GM12891 (cell line): ENCODE data around the gene CCL2.
A peak's percentile ranks its signal among the peaks of the same experiment; 100 is the strongest.

Source experiments
- DNase-seq: peaks from one replicate; pipeline ENCODE4 v3.0.0; 2011; ENCODE audit warnings: low spot score; ENCODE audit not compliant: insufficient read length
- FAIRE-seq: peaks from 2 replicates; lab custom pipeline; 2011; peaks lifted over from hg19 to GRCh38; lab: Jason Lieb, UNC
- PAX5 ChIP-seq: IDR thresholded peaks from 2 replicates; pipeline ENCODE4 v1.6.1; 2011; ENCODE audit warnings: low read length, moderate library complexity, mild to moderate bottlenecking; ENCODE audit not compliant: insufficient read depth, severe bottlenecking
- POLR2A ChIP-seq: IDR thresholded peaks from 2 replicates; pipeline ENCODE4 v1.6.1; 2011; ENCODE audit warnings: low read depth, low read length, control low read depth
- POLR2AphosphoS5 ChIP-seq: IDR thresholded peaks from 2 replicates; pipeline ENCODE4 v1.6.1; 2011; ENCODE audit warnings: low read depth, low read length, control low read depth
- POU2F2 ChIP-seq: IDR thresholded peaks from 2 replicates; pipeline ENCODE4 v1.6.1; 2011; ENCODE audit warnings: low read depth, mild to moderate bottlenecking, control low read depth, low read length, moderate library complexity
- SPI1 ChIP-seq: IDR thresholded peaks from 2 replicates; pipeline ENCODE4 v1.6.1; 2011; ENCODE audit warnings: low read depth, low read length, control low read depth
- TAF1 ChIP-seq: IDR thresholded peaks from 2 replicates; pipeline ENCODE4 v1.6.1; 2011; ENCODE audit warnings: low read depth, low read length, control low read depth

The CCL2 gene

DNA sequence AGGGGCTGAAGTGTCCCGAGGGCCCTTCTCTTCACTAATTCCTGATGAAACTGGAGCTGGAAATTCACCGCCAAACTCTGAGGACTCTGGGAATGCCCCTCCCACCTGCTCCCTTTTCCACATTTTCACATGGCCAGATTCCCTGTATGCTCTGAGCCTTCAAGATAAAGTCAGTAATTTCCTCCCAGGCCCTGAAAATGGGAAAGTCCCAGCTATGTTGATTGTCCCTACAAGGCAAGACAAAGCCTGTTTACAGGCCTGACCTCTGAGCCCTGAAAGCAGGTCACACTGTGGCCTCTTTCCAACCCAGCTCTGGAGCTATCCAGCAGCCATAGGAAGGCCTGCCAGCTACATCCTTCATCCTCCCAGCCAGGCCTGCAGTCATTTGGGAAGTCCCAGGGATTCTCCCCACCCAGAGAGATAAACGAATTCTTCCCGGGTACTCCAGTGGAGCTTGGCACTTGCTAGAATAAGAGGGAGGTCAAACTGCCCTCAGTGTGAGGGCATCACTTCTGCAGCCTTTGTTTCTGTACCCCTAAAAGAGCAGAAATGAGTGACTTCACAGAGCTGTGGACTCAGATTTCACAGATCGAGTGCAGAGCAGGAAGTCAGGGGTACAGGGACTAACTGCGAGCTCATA, 19.6 kb upstream of the CCL2 start:
- TF ChIP-seq TAF1 (no peak), SPI1 (no peak), PAX5 (no peak), POU2F2 (no peak), POLR2A (no peak), POLR2AphosphoS5 (no peak)
- no peak for DNase-seq
- no peak for FAIRE-seq

DNA sequence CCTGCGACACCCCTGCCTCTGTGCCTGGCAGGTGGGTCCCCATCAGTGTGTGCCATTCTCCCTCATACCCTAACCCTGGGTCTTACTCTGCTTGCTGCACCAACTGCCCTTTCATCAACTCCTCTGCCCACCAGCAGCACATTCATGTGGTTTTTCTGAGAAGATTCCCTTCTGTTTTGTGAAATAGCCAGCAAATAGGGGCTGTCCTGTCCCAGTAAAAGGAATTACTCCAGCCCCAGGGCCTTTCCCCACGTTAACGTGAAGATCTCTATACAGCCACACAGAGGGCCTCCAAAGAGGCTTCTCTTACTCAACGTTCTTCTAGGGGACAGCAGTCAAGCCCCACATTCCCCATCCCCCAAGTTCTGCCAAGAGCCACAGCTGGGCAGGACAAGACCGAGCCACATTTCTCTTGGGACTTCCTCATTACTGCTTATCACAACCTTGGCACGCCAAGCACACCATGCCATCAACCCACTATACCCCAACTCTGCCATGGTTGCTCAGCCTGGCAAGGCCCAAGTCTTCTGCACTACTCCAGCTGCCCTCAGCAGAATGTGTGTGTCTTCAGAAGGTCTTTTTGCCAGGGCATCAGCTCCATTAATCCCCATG, 18.7 kb upstream of the CCL2 start:
- DNase-seq (no peak), FAIRE-seq (no peak)
- no peak for TF ChIP-seq TAF1
- no peak for TF ChIP-seq POU2F2
- no peak for TF ChIP-seq PAX5
- TF ChIP-seq POLR2A = no peak
- TF ChIP-seq POLR2AphosphoS5 = no peak
- TF ChIP-seq SPI1 = no peak

DNA sequence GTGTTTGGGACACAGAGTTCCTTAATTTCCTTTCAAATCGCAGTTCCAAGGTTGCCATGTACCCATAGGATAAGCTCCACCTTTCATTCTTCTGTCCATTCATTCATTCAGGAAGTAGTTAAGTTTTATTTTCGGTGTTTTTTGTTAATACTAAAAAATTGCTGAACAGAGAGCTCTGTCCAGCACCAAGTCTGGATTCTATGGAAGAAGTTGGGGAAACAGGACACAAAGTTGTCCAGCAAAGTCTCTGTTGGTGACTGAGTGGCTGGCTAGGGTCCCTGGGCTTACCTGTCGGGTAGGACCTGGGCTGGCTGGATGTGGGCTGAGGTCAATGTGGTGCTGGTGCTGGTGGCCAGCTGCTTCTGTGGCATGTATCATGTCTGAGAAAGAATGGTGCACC, 17.6 kb upstream of the CCL2 start:
- DNase-seq (no peak), FAIRE-seq (no peak)
- no peak for TF ChIP-seq TAF1
- no peak for TF ChIP-seq POLR2A
- no peak for TF ChIP-seq SPI1
- TF ChIP-seq POLR2AphosphoS5 = no peak
- no peak for TF ChIP-seq POU2F2
- no peak for TF ChIP-seq PAX5

DNA sequence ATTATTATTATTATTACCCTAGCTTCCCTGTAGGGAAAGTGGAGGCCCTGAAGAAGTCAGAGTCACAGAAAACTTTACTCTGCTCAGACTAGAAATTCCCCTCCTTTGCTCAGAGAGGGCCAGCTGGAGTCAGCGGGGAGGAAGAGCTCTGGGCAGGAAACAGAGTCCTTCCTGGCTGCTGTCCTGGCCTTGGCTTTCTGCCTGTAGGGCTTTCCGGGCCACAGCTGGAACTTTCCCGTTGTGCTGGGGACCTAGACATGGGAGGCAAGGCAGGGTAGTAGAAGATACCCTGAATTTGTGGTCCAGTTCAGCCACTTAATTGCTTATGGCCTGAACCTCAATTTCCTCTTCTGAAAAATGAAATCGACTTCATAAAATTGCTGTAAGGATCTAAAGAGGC, 14.0 kb upstream of the CCL2 start:
- TF ChIP-seq POU2F2 (no peak), TAF1 (no peak), SPI1 (no peak), POLR2A (no peak), POLR2AphosphoS5 (no peak), PAX5 (no peak)
- DNase-seq = no peak
- FAIRE-seq = no peak

DNA sequence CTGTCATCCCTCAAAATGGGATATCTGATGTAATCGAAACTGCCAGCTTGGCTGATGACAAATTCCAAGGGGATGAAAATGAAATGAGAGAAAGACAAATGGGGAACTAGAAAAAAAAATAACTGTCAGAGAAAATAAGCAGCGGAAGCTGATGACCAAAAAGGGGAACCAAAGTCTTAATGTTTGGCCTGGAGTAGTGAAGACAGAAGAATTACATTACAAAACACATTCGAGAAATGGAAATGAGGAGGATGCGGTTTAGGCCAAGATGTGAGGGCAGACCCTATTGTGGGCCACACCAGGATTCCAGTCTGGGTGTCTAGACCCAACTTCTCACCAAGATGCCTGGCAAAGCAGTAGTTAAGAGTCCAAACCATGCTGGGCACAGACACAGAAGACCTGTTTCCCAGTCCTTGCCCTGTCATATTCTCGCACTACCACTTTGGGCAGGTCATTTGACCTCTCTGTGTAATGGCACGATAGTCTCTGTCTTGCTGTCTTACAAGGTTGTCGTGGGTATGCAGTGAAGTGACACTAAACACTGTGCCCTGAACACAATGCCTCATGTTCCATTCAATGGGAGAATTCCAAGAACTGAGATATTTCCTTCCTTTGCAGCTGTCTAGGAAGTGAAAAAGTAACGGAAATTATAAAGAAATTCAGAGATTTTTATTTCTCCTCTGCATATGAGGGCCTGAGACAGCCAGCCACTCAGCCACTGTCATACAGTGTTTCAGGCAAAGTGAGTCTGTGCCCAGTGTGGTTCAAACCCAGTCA, 12.3 kb upstream of the CCL2 start:
- DNase-seq = no peak
- TF ChIP-seq TAF1 = no peak
- no peak for TF ChIP-seq POLR2AphosphoS5
- no peak for TF ChIP-seq PAX5
- 0 out of 2 replicates have a peak, but pooled peaks have one; percentile 26 for TF ChIP-seq SPI1
- TF ChIP-seq POU2F2 = no peak
- no peak for TF ChIP-seq POLR2A
- peak; percentile 13 for FAIRE-seq

DNA sequence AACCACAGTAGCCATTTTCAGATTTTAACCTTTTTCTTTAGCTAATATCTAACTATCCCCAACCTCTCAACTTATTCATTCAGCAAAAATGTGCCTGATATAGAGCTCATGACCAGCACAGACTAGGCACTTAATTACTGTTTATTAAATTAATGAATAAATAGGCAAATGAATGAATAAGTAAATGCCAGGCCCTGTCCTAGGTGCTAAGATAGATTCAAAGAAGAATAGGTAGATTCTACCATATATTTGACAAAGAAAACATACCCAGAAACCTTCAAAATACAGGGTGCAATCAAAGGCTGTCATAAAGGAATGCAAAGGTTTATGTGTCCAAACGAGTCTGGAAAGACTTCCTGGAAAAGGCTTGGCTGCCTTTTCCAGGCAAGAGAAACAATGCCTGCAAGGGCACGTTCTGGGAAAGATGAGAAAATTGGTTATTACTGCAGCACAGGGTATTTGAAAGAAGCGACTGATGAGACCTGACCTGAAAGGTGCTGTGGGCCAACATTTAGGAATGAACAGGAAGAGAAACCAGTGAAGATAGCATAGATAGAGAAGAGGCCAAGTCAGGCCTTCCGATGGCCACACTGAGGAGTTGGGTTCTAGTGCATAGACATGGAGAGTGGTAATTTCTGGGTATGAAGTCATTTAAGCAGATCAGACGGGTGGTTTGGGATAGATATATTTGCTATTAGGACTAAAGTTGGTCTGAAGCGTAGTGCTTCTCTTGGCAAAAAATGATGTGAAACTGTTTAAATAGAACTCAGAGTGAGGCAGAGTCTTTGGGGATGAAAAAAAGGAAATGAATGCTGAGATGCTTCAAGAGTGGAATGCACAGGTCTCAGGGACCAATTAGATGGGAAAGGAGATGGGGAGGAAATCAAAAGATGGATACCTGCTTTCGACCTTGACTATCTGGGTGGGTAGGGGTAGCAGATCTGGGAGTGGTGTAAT, 11.4 kb upstream of the CCL2 start:
- FAIRE-seq (no peak), DNase-seq (no peak)
- no peak for TF ChIP-seq POLR2AphosphoS5
- no peak for TF ChIP-seq POU2F2
- TF ChIP-seq TAF1 = no peak
- no peak for TF ChIP-seq PAX5
- no peak for TF ChIP-seq POLR2A
- no peak for TF ChIP-seq SPI1

DNA sequence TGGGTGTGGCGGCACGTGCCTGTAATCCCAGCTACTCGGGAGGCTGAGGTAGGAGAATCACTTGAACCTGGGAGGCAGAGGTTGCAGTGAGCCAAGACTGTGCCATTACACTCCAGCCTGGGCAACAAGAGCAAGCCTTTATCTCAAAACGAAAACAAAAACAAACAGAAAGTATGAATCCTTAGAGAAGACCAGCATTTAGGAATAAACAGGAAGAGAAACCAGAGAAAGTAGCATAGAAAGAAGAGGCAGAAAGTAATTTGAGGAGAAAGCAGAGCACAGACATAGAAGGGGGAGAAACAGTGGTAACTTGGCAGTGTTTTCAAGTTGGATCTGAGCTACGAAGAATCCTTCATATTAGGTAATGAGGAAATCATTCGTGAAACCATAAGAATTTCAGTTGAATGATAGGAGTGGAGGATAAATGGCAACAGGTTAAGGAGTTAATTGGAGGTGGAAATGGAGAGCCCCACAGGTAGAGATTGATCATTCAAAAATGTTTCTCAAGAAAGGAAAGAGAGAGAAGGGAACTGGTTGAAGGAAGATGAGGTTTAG, 9.7 kb upstream of the CCL2 start:
- no peak for TF ChIP-seq POU2F2
- DNase-seq = no peak
- FAIRE-seq = no peak

DNA sequence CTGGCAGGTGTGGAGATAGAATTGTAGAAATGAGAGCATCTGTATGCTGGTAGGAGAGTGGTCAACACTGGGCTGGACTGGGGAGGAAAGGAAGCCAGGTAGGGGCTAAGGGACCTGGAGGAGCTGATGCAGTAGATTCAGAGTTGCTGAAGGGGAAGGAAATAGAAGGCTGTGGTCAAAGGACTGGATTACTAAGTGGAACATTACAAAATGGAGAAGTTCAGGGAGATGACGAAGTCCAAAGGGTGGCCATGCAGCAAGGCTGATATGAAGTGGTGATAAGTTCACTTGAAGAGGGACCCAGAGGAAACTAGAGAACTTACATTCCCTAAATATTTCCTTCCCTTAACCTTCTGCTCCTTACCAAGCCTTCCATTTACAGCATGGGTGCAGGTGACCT, 8.6 kb upstream of the CCL2 start:
- FAIRE-seq = no peak
- no peak for DNase-seq
- TF ChIP-seq SPI1 = no peak
- no peak for TF ChIP-seq POU2F2
- TF ChIP-seq POLR2A = no peak
- no peak for TF ChIP-seq PAX5
- TF ChIP-seq POLR2AphosphoS5 = no peak
- no peak for TF ChIP-seq TAF1

DNA sequence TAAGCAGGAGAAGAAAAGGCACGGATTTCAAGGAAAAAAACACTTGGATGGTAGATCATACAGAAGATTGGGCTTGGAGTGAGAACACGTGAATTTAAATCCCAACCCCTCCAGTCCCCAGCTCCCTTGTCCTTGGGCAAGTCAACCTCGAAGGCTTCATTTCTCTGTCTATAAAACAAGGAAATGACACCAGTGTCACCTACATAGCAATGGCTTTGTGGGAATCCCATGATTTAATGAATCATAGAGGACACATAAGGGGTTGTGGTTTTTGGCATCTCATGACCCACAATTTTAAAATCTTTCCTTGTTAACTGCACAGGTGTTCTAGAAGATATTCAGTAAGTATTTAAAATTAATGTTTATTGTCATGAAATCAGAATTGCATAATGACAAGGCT, 8.2 kb upstream of the CCL2 start:
- no peak for DNase-seq
- FAIRE-seq = no peak

DNA sequence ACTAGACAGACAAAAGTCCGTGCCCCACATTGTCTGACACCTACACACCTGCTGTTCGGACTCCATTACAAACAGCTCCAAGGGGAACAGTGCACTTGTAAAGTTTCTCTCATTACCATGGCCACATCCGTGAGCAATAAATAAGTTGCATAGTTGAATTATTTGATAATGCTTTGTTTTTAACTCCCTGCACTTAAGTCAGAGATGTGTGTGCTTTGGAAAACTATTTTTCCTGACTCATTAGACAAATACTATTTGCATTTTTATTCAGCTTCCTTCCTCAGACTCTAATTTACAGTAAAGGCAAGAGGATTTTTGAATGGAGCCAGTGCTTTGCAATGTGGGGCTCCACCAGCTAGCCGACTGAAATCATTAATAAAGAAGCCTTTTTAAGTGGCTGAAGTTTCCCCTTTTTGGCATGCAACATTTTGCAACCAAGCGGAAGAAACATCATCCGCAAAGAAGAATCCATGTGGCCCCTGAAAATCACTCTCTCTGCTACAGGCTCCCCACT, 6.5 kb upstream of the CCL2 start:
- DNase-seq = no peak
- TF ChIP-seq TAF1 (no peak), POU2F2 (no peak), PAX5 (no peak), SPI1 (no peak), POLR2A (no peak), POLR2AphosphoS5 (no peak)
- no peak for FAIRE-seq

More for the DNA sequence above, 8.2 kb upstream of the CCL2 start:
- TF ChIP-seq PAX5 = no peak
